Cardiac fibroblast (primary cell): ENCODE measurements around the gene APC2.
A peak's percentile ranks its signal among the peaks of the same experiment; 100 is the strongest.
"Not testable (repeated sequence)": the region's sequence is repeated elsewhere in the genome, so short reads cannot be mapped to it uniquely, and the experiment has no call there.

Source experiments
- DNase-seq, 2 donors: peaks; one replicate each; pipeline versions ENCODE4 v3.0.0 to v3.0.0-alpha.2; 2010; ENCODE audit warnings: low read depth in 2 of 2
- H3K4me3 ChIP-seq, 2 donors: replicated peaks in 1 of 2; 1 replicate in 1 of 2; 2 replicates in 1 of 2; pipeline ENCODE4 v1.5.1; 2011; ENCODE audit warnings: low read depth in 2 of 2, low read length in 2 of 2, mild to moderate bottlenecking in 2 of 2, moderate library complexity in 1 of 2
- TF ChIP-seq, protein P1 (sequence below): IDR thresholded peaks from one replicate; pipeline ENCODE4 v1.5.1; 2011; ENCODE audit warnings: low read depth, mild to moderate bottlenecking, low read length, inconsistent platforms

APC2 gene

GRCh38 chr19:1512671-1513498, 63.0 kb downstream of the APC2 start, which contains the start of gene ADAMTSL5:
Gene ADAMTSL5 (minus strand): TSS chr19:1513019. CDS start chr19:1510943, 2,076 bp downstream.
- H3K4me3 ChIP-seq: peak within 1 kb of the TSS; percentile 55 to 75
- peak; percentile 64 to 70 for DNase-seq
- TF ChIP-seq, protein P1, sequence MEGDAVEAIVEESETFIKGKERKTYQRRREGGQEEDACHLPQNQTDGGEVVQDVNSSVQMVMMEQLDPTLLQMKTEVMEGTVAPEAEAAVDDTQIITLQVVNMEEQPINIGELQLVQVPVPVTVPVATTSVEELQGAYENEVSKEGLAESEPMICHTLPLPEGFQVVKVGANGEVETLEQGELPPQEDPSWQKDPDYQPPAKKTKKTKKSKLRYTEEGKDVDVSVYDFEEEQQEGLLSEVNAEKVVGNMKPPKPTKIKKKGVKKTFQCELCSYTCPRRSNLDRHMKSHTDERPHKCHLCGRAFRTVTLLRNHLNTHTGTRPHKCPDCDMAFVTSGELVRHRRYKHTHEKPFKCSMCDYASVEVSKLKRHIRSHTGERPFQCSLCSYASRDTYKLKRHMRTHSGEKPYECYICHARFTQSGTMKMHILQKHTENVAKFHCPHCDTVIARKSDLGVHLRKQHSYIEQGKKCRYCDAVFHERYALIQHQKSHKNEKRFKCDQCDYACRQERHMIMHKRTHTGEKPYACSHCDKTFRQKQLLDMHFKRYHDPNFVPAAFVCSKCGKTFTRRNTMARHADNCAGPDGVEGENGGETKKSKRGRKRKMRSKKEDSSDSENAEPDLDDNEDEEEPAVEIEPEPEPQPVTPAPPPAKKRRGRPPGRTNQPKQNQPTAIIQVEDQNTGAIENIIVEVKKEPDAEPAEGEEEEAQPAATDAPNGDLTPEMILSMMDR: no peak

GRCh38 chr19:1513499-1514294, 63.8 kb downstream of the APC2 start:
- peak; percentile 60 to 64 for DNase-seq
- peak overlapping the region; percentile 55 to 75 for H3K4me3 ChIP-seq
- TF ChIP-seq, protein P1: peak; percentile 75

GRCh38 chr19:1514295-1514661, 64.4 kb downstream of the APC2 start:
- TF ChIP-seq, protein P1: no peak
- no peak for DNase-seq
- H3K4me3 ChIP-seq: no peak overlapping the region

- DNase-seq: no peak
- no peak overlapping the region for H3K4me3 ChIP-seq
- TF ChIP-seq, protein P1: no peak
Measured at GRCh38 chr19:1514986-1515721, 65.2 kb downstream of the APC2 start.

GRCh38 chr19:1516395-1516753, 66.5 kb downstream of the APC2 start:
- TF ChIP-seq, protein P1: no peak
- DNase-seq: peak in 1 of 2 donors; percentile 32
- no peak overlapping the region for H3K4me3 ChIP-seq

DNA sequence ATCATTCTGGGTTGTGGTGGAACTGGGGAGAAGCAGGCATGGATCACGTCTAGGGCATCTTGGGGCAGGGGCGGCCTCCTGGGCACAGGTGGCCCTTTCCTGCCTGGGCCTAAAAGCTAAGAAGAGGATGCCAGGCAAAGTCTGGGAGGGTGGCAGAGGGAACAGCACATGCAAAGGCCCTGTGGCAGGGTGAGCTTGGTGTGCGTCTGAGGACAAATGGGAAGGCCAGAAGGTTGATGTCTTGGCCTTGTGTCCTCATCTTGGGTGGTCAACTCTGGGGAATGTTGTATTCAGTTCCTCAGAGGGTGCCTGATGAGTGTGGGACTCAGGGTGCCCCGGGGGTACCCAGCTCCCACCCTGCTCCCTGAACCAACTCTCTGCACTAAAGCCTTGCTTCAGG, 68.5 kb downstream of the APC2 start:
- no peak overlapping the region for H3K4me3 ChIP-seq
- TF ChIP-seq, protein P1: no peak
- no peak for DNase-seq

DNA sequence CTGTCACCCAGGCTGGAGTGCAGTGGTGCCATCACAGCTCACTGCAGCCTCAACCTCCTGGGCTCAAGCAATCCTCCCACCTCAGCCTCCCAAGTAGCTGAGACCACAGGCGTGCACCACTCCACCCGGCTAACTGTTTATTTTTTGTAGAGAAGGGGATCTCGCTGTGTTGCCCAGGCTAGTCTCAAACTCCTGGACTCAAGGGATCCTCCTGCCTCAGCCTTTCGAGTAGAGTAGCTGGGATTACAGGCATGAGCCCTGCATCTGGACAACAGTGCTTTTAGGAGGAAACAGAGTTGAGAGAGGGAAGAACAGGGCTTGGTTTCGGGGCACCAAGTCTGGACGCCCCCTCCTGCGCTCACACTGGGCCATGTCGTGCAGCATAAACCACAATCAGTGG, 69.9 kb downstream of the APC2 start:
- not testable (repeated sequence) for DNase-seq, H3K4me3 ChIP-seq
